ENCODE measurements around the gene C19orf38.
"Not testable (repeated sequence)": the region's sequence is repeated elsewhere in the genome, so short reads cannot be mapped to it uniquely, and the experiment has no call there.

C19orf38 gene

DNA sequence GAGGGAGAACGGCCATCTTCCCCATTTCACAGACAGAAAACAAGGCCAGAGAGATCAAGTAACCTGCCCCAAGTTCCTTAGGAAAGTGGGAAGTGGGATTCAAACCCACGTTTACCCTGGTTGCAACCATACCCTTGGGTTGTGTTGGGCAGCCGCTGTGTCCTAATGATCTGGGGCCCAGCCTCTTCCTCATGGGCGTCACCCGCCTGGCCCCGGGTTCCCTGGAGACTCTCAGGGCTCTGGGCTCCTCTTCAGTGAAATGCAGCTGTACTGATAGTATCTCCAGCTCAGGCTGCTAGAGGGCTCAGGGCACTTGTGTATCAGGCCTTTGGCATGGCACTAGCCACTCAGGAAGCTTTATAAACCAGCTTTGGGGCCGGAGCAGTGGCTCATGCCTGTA is 22.0 kb upstream of the C19orf38 start:
- no peak for DNase-seq

DNA sequence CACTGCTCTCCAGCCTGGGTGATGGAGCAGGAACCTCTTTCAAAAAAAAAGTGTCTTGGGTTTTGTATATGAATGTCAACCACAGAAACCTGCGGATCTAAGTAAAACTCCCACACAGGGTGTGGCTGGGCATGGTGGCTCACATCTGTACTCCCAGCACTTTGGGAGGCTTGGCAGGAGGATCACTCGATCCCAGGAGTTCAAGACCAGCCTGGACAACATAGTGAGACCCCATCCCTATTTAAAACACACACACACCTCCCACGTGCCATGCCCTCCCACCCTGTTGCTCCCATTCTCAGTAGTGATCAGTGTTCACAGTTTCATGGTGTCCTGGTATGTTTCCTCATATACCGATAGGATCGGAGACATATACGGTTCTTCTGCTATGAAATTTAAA is 21.4 kb upstream of the C19orf38 start:
- no peak for DNase-seq

DNA sequence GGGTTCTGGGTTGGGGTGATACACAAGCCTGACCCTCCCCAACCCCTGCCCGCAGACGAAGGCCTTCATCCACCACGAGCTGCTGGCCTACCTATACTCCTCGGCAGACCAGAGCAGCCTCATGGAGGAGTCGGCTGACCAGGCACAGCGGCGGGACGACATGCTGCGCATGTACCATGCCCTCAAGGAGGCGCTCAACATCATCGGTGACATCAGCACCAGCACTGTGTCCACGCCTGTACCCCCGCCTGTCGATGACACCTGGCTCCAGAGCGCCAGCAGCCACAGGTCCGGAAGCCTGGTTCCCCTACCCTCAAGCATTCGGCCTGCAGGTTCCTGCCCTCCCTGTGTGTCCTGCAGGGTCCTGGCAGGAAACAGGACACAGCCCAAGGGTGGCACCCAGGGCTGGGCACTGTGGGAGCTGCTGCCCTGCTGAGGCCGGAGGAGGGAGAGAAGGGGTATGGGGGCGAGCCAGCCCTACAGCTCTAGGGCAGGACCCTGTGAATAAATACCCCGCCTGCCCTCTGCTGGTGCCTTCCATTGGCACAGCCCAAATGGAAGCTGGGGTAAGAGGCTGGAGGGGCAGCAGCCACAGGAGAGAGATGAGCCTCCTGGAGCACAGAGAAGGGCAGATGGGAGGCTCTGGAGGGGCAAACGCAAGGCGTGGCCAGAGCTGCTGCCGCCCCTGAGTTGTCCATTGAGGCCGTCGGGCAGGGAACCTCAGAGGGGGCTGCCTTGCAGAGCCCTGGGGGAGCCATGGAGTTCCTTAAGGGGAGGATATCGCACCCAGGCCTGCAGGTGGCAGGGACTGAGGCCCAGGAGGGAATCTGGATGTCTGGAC is 19.0 kb upstream of the C19orf38 start:
- DNase-seq: no peak

DNA sequence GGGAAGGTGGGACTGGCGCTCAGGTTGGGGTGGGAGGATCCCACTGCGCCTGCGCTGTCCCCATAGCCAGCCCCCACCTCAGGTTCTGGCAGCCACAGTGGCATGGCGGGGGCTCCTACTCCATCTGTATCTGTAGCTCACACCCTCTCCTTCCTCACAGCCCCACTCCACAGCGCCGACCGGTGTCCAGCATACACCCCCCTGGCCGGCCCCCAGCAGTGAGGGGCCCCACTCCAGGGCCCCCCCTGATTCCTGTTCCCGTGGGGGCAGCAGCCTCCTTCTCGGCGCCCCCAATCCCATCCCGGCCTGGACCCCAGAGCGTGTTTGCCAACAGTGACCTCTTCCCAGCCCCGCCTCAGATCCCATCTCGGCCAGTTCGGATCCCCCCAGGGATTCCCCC is 18.2 kb upstream of the C19orf38 start:
- no peak for DNase-seq

DNA sequence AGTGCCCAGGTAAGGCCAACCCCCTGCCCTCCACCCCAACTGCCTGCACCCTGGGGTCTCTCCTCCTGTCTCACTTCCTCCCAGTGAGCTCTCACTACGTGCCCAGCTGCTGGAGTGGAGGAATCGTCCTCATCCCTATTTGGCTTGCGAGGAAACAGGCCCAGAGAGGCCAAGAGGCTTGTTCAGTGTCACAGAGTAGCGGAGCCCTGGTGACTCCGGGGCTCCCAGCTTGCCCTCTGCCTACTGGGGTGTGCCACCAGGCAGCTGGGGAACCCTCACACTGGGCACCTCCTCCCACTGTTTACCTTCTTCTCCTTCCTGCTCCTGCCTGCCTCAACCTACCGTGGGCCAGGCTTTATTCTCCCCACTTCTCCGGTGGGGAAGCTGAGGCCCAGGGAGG is 17.8 kb upstream of the C19orf38 start:
- no peak for DNase-seq

DNA sequence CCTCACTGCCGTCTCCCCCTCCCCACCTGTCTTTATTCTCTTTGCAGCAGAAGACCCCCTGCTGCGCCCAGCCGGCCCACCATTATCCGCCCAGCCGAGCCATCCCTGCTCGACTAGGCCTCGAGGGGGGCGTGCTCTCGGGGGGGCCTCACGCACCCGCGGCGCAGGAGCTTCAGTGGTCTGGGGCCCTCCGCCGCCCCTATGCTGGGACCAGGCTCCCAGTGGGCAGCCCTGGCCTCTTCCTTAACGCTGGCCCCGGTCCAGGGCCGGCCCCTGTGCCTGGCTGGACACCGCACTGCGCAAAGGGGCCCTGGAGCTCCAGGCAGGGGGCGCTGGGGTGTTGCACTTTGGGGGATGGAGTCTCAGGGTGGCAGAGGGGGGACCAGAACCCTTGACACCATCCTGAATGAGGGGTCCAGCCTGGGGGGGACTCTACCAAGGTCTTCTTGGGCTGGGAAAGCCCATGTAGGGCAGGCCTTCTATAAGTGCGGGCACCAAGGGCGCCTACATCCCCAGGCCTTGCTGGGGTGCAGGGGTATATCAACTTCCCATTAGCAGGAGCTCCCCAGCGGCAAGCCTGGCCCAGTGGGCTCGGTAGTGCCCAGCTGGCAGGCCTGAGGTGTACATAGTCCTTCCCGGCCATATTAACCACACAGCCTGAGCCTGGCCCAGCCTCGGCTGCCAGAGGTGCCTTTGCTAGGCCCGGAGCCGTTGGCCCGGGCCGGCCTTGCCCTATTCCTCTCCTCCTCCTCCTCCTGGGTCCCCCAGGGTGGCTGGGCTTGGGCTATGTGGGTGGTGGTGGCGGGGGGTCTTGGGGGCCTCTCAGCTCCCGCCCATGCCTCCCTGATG is 17.1 kb upstream of the C19orf38 start:
- DNase-seq: no peak

DNA sequence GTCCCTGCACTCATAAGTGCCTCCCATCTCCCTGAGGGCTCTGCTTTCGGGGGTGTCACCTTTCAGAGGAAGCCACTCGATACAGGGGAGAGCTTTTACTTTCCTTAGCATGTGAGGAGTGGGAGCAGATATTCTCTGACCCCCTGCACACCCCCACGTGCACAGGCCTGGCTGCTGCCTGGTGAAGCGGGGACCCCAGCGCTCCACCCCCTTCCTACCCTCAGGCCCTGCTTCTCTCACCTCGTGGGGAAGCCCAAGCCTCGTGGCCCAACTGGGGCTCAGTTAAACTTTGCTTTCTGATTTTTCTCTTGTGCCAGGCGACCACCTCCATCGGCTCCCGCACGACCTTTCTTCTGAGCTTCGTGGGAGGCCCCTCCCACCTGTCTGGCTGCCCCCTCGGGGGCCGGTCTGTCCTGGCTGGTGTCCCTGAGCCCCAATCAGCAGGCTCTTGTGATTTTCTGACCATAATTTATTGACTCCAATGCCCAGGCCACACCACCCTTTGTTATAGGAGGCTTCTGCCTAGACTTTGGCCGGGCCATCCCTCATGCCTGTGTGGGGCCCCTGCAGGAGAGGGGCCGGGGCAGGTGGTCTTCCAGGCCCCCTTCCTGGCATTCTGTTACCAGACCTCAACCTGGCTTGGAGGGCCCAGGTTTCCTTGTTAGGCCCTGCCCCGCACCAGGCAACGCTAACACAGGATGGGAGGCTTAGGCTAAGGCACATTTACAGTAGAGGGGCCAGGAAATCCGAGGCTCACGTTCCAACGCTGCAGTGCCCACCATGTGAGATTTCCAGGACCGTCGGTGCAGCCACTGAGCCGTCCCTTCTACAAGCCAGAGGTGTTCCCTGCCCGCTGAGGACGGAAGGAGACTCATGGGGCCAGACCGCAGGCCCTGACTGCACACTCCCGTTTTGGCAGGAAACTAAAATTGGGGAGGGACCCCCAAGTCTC is 16.0 kb upstream of the C19orf38 start:
- no peak for DNase-seq

DNA sequence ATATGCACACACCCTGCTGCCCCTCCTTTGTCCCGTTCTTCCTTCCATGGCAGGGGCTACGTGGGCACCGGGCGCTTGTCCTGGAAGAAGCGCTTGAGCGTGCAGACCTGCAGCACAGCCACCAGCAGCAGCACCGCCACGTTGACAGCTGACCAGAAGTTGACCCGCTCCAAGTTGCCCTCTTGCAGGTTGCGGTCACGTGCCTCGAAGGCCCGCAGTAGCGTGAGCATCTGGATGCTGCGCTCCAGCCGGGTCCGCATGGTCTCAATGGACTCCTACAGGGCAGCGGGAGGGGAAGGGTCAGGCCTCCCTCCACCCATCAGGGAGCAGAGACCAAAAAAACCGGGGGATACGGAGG is 15.3 kb upstream of the C19orf38 start:
- DNase-seq: no peak

DNA sequence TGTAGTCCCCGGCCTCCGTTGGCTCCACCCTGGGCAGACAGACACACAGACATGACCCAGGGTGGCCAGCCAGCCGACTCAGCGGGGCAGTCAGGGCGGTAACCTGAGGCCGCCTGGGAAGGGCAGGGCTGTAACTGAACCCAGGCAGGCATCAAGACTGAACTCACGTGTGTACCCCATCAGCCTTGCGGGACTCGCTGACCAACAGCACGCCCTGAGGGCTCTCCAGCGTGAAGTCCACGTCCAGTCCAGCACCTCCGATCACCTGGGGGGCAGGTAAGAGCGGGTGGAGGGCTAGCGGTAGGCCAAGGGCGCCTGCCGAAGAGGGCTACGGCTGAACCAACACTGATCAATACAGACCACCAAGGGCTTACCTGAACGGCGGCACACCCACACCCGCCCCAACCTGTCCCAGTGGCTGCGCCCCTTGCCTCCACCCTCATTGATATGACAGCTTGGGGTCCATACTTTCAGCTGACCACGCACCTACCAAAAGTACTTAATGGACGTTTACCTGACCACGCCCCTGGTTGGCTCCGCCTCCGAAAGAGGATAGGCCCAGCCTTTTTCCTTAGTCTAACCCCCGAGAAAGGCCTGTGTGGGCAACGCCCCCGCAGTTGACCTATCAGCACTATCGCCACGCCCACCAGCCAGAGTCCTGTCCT is 13.0 kb upstream of the C19orf38 start:
- no peak for DNase-seq

DNA sequence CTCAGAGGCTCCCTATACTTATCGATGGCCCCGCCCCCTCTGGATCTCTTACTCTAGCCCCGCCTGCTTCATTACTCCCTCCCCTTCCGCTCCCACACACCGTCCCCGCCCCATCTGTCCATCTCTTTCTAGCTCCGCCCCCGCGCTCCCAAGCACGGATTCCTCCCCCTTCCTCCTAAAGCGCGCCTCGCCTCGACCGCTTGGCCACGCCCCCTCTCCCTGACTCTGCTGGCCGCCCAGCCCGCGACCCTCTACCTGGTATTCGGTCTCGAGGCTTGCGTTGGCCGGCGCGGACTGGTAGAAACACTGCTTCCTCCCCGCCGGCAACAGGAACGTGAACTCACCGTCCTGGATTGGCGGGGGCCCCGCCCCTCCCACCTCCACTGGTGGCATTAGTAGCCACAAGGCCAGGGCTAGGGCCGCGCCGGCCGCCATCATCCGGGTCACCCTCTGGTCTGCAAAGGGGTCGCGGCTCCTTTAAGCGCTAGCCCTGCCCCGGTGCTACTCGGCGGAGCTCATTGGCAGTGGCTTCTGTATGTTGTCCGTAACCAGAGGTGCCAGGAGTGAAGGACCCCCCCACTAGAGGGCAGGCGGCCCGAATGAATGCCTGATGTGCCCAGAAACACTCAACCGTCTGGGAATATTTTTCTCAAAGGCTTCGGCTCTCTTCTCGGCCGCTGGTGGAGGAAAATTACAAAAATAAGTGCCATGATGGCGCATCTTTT is 12.3 kb upstream of the C19orf38 start, which contains the start of gene TMED1:
Gene TMED1 (minus strand): TSS at position 459 of the 725 bp plus-strand sequence. CDS start 21 bp downstream, at position 438.
- no peak for DNase-seq

DNA sequence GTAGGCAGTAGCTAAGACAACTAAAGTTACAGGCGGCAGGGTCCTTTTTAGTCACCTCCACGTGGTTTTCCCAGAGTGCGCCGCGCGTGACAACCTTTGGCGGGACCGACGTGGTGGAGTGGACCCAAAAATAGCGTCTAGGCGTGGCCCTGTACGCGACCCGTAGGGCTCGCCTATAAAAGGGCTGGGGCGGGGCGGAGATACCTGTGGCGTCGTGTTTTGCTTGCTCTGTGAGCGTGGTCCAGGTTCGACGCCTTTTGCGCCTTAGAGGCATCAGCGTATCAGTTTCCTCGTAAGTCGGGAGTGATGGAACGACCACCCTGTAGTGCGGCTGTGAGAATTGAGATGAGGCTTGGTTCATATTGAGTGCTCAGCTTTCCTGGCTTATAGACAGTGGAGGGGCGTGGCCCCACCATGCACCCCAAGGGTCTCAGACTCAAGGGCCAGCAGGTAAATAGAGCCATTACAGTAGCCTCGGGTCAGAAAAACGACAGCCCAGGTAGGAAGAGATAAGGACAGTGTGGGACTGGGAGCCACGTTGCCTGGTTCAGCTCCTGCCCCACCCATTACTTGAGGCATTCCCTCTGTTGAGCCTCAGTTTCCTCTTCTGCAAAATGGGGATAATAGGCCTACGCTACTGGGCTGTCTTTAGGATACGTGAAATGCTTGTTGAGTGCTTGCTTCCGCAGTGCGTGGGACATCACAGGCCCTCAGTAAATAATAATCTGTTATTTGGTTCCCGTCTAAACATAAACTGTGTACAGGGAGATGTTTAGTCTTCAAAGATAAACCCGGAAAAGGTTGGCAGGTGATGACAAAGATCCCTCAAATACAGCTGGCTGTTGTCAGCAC is 11.5 kb upstream of the C19orf38 start:
- no peak for DNase-seq

DNA sequence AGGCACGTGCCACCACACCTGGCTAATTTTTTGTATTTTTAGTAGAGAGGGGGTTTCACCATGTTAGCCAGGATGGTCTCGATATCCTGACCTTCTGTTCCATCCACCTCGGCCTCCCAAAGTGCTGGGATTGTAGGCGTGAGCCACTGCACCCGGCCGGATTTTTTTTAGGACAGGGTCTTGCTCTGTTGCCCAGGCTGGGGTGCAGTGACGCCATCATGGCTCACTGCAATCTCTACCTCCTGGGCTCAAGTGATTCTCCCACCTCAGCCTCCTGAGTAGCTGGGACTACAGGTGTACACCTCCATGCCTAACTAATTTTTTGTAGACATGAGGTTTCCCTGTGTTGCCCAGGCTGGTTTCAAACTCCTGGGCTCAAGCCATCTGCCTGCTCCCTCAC is 10.6 kb upstream of the C19orf38 start:
- not testable (repeated sequence) for DNase-seq

DNA sequence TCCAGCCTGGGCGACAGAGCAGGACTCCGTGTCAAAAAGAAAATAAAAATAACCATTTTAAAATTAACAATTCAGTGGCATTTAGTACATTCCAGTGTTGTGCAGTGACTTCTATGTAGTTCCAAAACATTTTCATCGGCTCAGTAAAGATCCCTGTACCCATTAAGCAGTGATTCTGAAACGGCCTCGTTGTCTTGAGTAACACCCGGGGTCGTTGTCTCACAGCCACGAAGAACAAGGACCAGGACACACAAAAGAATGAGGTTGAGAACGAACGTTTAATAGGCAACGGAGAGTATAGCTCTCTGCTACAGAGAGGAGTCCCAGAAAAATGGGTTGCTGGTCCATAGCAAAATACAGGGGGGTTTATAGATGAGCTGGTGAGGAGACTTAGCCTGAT is 9.8 kb upstream of the C19orf38 start:
- no peak for DNase-seq

DNA sequence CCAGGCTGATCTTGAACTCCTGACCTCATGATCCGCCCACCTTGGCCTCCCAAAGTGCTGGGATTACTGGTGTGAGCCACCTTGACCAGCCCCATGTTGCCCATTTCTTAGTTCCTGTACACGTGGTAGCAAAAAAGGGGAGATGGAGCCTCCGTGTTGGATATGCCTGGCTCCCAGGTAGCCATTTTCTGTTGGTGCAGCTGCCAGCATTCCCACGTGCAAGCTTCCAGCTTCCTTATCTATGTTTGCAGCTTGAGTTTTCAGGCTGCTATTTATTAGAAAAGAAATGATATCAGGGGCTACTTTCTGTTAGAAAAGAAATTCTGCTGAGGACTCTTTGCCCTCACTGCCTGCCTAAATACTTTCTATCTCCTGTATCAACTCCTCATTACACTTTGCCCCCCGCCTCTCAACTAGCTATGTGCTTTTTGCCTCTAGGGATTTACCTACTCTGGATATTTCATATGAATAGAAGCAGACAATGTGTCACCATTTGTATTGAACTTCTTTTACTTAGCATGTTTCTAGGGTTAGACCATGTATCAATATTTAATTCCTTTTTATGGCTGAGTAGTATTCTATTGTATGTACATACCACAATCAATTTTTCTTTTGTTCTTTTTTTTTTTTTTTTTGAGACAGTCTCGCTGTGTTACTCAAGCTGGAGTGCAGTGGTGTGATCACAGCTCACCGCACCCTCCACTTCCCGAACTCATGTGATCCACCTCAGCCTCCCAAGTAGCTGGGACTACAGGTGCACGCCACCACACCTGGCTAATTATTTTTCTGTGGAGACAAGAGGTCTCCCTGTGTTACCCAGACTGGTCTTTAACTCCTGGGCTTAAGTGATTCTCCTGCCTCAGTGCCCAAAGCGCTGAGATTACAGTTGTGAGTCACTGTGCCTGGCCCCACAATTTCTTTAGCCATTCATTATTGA is 8.8 kb upstream of the C19orf38 start:
- DNase-seq: no peak

DNA sequence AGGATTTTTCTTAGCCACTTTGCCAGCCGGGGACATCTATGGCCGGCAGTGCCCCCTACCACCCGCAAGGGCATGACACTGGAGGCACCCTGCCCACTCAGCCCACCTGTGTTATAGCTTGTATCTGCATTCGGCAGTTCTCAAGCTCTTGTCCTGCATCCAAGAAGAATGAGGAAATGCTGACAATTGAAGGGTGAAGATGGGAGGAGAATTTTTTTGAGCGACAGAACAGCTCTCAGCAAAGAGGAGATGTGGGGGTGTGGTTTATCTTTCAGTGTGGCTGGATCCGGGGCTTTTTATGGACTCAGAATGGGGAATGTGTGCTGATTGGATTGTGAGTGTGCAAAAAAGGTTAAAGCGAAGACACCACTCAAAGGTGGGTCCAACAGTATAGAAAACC is 5.4 kb upstream of the C19orf38 start:
- no peak for DNase-seq

DNA sequence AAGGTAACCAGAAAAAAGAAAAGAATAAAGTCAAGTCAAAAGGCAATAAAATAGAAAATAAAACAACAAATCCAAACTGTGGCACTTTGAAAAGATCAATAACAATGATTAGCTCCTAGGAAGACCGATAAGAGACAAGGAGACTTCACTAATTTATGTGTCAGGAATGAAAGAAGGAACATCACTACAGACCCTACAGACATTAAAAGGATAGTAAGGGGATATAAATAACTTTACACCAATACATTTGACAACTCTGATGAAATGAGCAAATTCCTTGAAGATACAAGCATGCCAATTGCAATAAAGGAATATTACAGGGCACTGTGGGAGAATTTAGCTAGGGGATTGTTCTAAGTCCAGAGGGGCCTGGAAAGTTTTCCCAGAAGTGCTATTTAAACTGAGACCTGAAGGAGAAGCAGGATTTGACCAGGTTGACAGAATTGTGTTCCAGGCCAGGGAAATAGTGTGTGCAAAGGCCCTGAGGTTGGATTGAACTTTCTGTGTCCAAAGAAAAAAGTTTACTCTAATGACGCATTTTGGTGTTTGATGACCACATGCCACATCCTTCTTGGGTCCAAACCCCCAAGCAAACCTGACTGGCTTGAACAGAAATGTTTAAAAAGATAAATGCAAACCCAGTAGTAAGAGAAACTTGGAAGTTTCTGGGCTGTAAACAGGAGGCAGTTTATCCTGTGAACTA is 1.6 kb upstream of the C19orf38 start:
- DNase-seq: no peak

DNA sequence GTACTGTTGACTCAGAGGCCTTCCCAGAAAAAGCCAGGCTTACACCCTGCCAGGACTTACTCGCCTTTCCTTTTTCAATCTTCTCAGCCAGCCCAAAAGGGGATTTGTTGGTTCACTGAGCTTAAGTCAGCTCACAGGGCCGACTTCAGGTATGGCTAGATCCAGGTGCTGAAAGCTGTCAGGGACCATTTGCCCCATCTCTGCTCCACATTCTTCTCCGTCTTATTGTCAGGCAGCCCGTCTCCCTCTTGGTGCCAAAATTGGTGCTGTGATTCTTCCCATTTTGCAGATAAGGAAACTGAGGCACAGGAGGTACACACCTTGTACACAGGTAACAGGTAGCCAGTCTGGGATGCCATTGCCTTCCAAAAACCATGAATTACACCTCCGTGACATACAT is 2.4 kb downstream of the C19orf38 start:
- DNase-seq: no peak

DNA sequence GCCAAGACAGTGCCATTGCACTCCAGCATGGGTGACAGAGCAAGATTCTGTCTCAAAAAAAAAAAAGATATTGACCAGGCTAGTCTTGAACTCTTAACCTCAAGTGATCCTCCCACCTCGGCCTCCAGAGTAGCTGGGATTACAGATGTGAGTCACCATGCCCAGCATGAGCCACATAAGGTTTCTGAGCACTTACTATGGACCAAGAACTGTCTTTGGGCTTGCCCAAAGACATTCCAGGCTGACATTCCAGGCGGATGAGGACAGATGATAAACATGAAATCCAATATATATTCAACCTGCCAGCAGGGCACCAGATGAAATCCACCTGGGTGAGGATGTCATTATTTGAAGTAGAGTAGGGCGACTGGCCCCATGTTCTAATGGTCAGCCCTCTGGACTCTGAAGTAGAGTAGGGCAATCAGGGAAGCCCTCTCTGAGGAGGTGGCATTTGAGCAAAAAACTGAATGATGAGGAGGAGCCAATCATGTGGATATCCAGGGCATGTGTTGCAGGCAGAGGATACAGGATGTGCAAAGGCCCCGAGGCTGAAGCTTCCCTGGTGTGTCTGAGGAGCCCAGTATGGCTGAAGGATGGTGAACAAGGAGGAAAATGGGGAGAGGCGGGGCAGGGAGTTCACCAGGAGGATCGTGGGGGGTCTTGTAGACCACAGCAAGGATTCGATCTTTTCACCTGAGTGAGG is 4.0 kb downstream of the C19orf38 start:
- no peak for DNase-seq

Data from cortex of kidney (tissue), 1 donor.